Ovary (tissue), 9 donors: ENCODE measurements around the gene HAP1. TPM values are rescaled to one million over a fixed set of nuclear protein-coding genes. Genes with fewer than 3 reads are reported as not detected.

Experiments used
- DNase-seq, 5 donors: peaks; one replicate each; pipeline ENCODE4 v3.0.0-alpha.2; 2019 to 2020
- H3K27ac ChIP-seq, 2 donors: fragments of 200-600 bp; one replicate each; pipeline versions ENCODE4 v1.5.1 to v1.8.0; 2019 to 2022
- H3K27me3 ChIP-seq: fragments of 200-600 bp; one replicate; pipeline ENCODE4 v1.8.0; 2022
- H3K36me3 ChIP-seq: fragments of 200-600 bp; sonication (generic); one replicate; pipeline ENCODE4 v1.5.1; 2019
- H3K4me1 ChIP-seq: one replicate; pipeline ENCODE4 v1.8.1; 2013; ENCODE audit warnings: mild to moderate bottlenecking, moderate library complexity; ENCODE audit not compliant: insufficient read depth
- H3K4me3 ChIP-seq: fragments of 200-600 bp; sonication (generic); one replicate; pipeline ENCODE4 v1.5.1; 2017
- H3K9me3 ChIP-seq, 2 donors: fragments of 200-600 bp in 1 of 2; sonication (generic) in 1 of 2; one replicate each; pipeline versions ENCODE4 v1.5.1 to v1.8.1; 2013 to 2019; ENCODE audit warnings: mild to moderate bottlenecking in 1 of 2, moderate library complexity in 1 of 2
- CTCF ChIP-seq, 3 donors: fragments of 450-650 bp in 2 of 3; fragments of 200-600 bp in 1 of 3; IDR thresholded peaks; one replicate each; pipeline versions ENCODE4 v1.5.1 to v1.8.0; 2016 to 2022; ENCODE audit warnings: antibody characterized with exemption in 3 of 3, mild to moderate bottlenecking in 1 of 3
- EP300 ChIP-seq: sonication (generic); formaldehyde crosslinking; IDR thresholded peaks from one replicate; pipeline ENCODE4 v1.6.1; 2017; ENCODE audit warnings: antibody characterized with exemption
- POLR2A ChIP-seq: fragments of 450-650 bp; IDR thresholded peaks from one replicate; pipeline ENCODE4 v1.6.1; 2017; ENCODE audit warnings: antibody characterized with exemption, mild to moderate bottlenecking, moderate library complexity
- WGBS, 3 donors: extraction: QIAGEN DNeasy Blood & Tissue Kit in 1 of 3; methylation state at CpG; one replicate each; pipeline versions ENCODE4 v1.1.5 to v1.1.7; 2013 to 2017; 5-methylcytosine and 5-hydroxymethylcytosine counted together
- intact Hi-C, 4 donors: fragments of 100-400 bp; cut with DNase I; formaldehyde crosslinking; loops; one replicate each; pipeline versions ENCODE4 v1.11.0 to v1.15.1; 2022 to 2023
- polyA plus RNA-seq, 2 donors: library from polyadenylated mRNA; stranded (reverse); fragments of 200-250 nt in 1 of 2; fragments of 350-450 nt in 1 of 2; fragmentation: Illumina TruSeq in 1 of 2; extraction: RNeasy Lipid Tissue Mini Kit (QIAGEN cat#74804) in 1 of 2; gene quantifications; one replicate each; pipeline ENCODE4 v1.2.3, GENCODE V29; 2013 to 2014
- total RNA-seq, 7 donors: library from RNA; depleted of rRNA in 2 of 7; stranded (reverse); fragments of >200 nt in 2 of 7; fragmentation: NEBNext Ultra II Directional in 3 of 7; extraction: Animal tissue kit (Norgen Biotek cat#: 25700) in 3 of 7; gene quantifications; one replicate each; pipeline versions ENCODE4 v1.1.0 to v1.2.4, GENCODE V29; 2016 to 2023
- donor health status: DM: no; HTN: no; CAD: no; lungs with moderate emphysema.
- donor health status: DM: no; HTN: no; CAD: no.
- donor health status: Bipolar disorder and iron deficiency.
- donor health status: DM: yes; HTN: yes; CAD: no.
- donor health status: DM: no; HTN: no; CAD: no.
- donor health status: DM: yes; HTN: yes; CAD: no.

The HAP1 gene
- total and polyA plus RNA-seq, 9 donors: 0.12 to 1.5 (median 0.56) TPM

DNA sequence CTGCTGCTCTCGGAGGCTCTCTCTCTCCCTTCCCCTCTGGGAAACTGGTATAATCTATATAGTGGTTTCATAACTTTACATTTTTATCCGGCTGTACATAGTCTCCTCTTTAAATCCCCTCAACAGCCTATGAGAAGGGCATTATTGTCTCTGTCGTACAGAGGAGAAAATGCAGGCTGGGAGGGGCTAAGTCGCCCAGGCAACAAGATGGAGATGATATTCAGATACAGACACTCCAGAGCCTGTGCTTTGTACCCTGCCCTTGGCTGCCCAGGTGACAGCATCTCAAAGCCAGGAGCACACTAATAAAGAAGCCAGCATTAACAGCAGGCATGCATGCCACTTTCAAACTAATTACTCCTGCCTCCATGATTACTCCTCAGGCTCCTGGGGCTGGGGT is 50.4 kb downstream of the HAP1 start:
- no peaks in the 10 kb centered on the region for H3K9me3 ChIP-seq
- no peaks in the 10 kb centered on the region for H3K27me3 ChIP-seq
- 43 to 54% (median 51%) methylated on average over 4 of the region's 4 CpGs for WGBS, 3 donors
- DNase-seq: no peak
- TF ChIP-seq POLR2A (no peak), EP300 (no peak)
- intact Hi-C loops: no loop called here
- H3K27ac ChIP-seq: no peak overlapping the region
- H3K36me3 ChIP-seq: no peaks in the 10 kb centered on the region
- H3K4me1 ChIP-seq: no peaks in the 10 kb centered on the region
- no peak overlapping the region for H3K4me3 ChIP-seq

- 34 to 43% (median 40%) methylated on average over 8 of the region's 8 CpGs for WGBS, 3 donors
- intact Hi-C loops: loop anchor here in 1 of 4 donors (1.0 kb wide), 1 partner anchor 39 kb away; no protein-coding TSS in a partner anchor
- TF ChIP-seq POLR2A (no peak), CTCF (IDR thresholded peaks at IDR 0.05) (no peak), EP300 (no peak)
- no peaks in the 10 kb centered on the region for H3K27me3 ChIP-seq
- no peak for DNase-seq
- no peak overlapping the region for H3K4me3 ChIP-seq
- H3K36me3 ChIP-seq: no peaks in the 10 kb centered on the region
- H3K27ac ChIP-seq: no peak overlapping the region
- no peaks in the 10 kb centered on the region for H3K4me1 ChIP-seq
- H3K9me3 ChIP-seq: no peaks in the 10 kb centered on the region
Observed at GRCh38 chr17:41683441-41684007, 50.9 kb downstream of the HAP1 start.

- no peaks in the 10 kb centered on the region for H3K36me3 ChIP-seq
- no peak overlapping the region for H3K4me3 ChIP-seq
- 80 to 87% (median 85%) methylated on average over 5 of the region's 5 CpGs for WGBS, 3 donors
- intact Hi-C loops: loop anchor here in 1 of 4 donors (1.0 kb wide), 1 partner anchor 38 kb away; no protein-coding TSS in a partner anchor
- H3K9me3 ChIP-seq: no peaks in the 10 kb centered on the region
- H3K27ac ChIP-seq: no peak overlapping the region
- no peak for DNase-seq
- no peaks in the 10 kb centered on the region for H3K4me1 ChIP-seq
- H3K27me3 ChIP-seq: no peaks in the 10 kb centered on the region
- TF ChIP-seq EP300 (no peak), POLR2A (no peak), CTCF (IDR thresholded peaks at IDR 0.05) (no peak)
Observed at GRCh38 chr17:41682631-41683030, 51.8 kb downstream of the HAP1 start.

- Histone ChIP-seq H3K4me3 (no peak overlapping the region), H3K27me3 (no peaks in the 10 kb centered on the region), H3K9me3 (no peaks in the 10 kb centered on the region), H3K27ac (no peak overlapping the region), H3K4me1 (no peaks in the 10 kb centered on the region), H3K36me3 (no peaks in the 10 kb centered on the region)
- no peak for DNase-seq
- 83 to 97% (median 88%) methylated on average over 3 of the region's 3 CpGs for WGBS, 3 donors
- TF ChIP-seq POLR2A (no peak), CTCF (IDR thresholded peaks at IDR 0.05) (no peak), EP300 (no peak)
- intact Hi-C loops: no loop called here
Observed at GRCh38 chr17:41681776-41682175, 52.7 kb downstream of the HAP1 start.

GRCh38 chr17:41680426-41681040 is 53.9 kb downstream of the HAP1 start:
- intact Hi-C loops: no loop called here
- H3K4me1 ChIP-seq: no peaks in the 10 kb centered on the region
- no peak for TF ChIP-seq POLR2A
- no peak for TF ChIP-seq CTCF (IDR thresholded peaks at IDR 0.05)
- no peak for TF ChIP-seq EP300
- WGBS, 3 donors: 72 to 79% (median 75%) methylated on average over 10 of the region's 10 CpGs
- no peaks in the 10 kb centered on the region for H3K27me3 ChIP-seq
- H3K36me3 ChIP-seq: no peaks in the 10 kb centered on the region
- no peak for DNase-seq
- no peak overlapping the region for H3K27ac ChIP-seq
- H3K4me3 ChIP-seq: no peak overlapping the region
- no peaks in the 10 kb centered on the region for H3K9me3 ChIP-seq
